Measurements from ENCODE around the gene SESN1.

DNA sequence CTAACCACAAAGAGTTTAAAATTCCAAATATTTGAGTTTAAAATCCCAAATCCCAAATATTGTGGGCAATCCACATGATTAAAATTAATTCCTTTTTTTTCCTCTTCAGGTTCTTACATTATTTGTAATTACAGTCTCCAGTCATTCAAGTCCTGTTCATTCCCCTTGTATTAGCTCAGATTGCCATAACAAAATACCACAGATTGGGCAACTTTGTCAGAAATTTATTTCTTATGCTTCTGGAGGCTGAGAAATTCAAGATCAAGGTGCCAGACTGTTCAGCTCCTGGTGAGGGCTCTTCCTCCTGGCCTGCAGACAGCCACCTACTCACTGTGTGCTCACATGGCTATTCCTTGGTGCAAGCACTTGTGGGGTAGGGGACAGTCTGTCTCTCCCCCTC lies 141.0 kb downstream of the SESN1 start:
- TF ChIP-seq FOXM1 (IDR thresholded peaks at IDR 0.05; ENCODE audit: borderline replicate concordance) (no peak), ELF4 (IDR thresholded peaks at IDR 0.05) (no peak), CTBP1 (IDR thresholded peaks at IDR 0.05; ENCODE audit: borderline replicate concordance) (no peak), BHLHE40 (IDR thresholded peaks at IDR 0.05; ENCODE audit: borderline replicate concordance) (no peak), SP1 (IDR thresholded peaks at IDR 0.05) (no peak), TARDBP (IDR thresholded peaks at IDR 0.05) (no peak), FOXA1 (IDR thresholded peaks at IDR 0.05) (no peak), FOXK2 (IDR thresholded peaks at IDR 0.05) (no peak), ZNF384 (IDR thresholded peaks at IDR 0.05) (no peak), SUZ12 (IDR thresholded peaks at IDR 0.05) (no peak), LEF1 (IDR thresholded peaks at IDR 0.05; ENCODE audit: borderline replicate concordance) (no peak), ARNT (IDR thresholded peaks at IDR 0.05) (no peak), L3MBTL2 (conservative IDR thresholded peaks at IDR 0.05) (no peak)
- TF ChIP-seq, protein P1, sequence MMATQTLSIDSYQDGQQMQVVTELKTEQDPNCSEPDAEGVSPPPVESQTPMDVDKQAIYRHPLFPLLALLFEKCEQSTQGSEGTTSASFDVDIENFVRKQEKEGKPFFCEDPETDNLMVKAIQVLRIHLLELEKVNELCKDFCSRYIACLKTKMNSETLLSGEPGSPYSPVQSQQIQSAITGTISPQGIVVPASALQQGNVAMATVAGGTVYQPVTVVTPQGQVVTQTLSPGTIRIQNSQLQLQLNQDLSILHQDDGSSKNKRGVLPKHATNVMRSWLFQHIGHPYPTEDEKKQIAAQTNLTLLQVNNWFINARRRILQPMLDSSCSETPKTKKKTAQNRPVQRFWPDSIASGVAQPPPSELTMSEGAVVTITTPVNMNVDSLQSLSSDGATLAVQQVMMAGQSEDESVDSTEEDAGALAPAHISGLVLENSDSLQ (IDR thresholded peaks at IDR 0.05) = no peak

Measured in HEK293T (cell line).